Measurements from ENCODE around the gene PBX1. TPM values are rescaled to one million over a fixed set of nuclear protein-coding genes. Genes with fewer than 3 reads are reported as not detected.

Gene PBX1
- total and polyA plus RNA-seq, 4 donors = 81.7 to 118 (median 98.2) TPM

GRCh38 chr1:164861632-164862031 is 302.6 kb downstream of the PBX1 start:
- H3K27me3 ChIP-seq (ENCODE audit: control insufficient read depth, insufficient read depth, low read length) = no peaks in the 10 kb centered on the region
- H3K27ac ChIP-seq (ENCODE audit: low read depth, low read length) = no peak overlapping the region
- H3K4me3 ChIP-seq (ENCODE audit: low read depth, low read length) = no peak overlapping the region
- no peaks in the 10 kb centered on the region for H3K9me3 ChIP-seq (ENCODE audit: control insufficient read depth, insufficient read depth, low read length)
- H3K4me1 ChIP-seq (ENCODE audit: control insufficient read depth, insufficient read depth, low read length) = no peaks in the 10 kb centered on the region
- H3K36me3 ChIP-seq (ENCODE audit: control insufficient read depth, insufficient read depth, low read length) = no peaks in the 10 kb centered on the region
- no peak for DNase-seq (ENCODE audit: low read depth in 4 of 6, low spot score in 6 of 6)

GRCh38 chr1:164863056-164863455 is 304.1 kb downstream of the PBX1 start:
- no peak overlapping the region for H3K27ac ChIP-seq (ENCODE audit: low read depth, low read length)
- H3K9me3 ChIP-seq (ENCODE audit: control insufficient read depth, insufficient read depth, low read length) = no peaks in the 10 kb centered on the region
- no CpG with 5 or more reads among the region's 4 CpGs for WGBS (ENCODE audit: insufficient coverage)
- H3K4me1 ChIP-seq (ENCODE audit: control insufficient read depth, insufficient read depth, low read length) = no peaks in the 10 kb centered on the region
- H3K4me3 ChIP-seq (ENCODE audit: low read depth, low read length) = no peak overlapping the region
- no peaks in the 10 kb centered on the region for H3K27me3 ChIP-seq (ENCODE audit: control insufficient read depth, insufficient read depth, low read length)
- DNase-seq (ENCODE audit: low read depth in 4 of 6, low spot score in 6 of 6) = no peak
- no peaks in the 10 kb centered on the region for H3K36me3 ChIP-seq (ENCODE audit: control insufficient read depth, insufficient read depth, low read length)

GRCh38 chr1:164864161-164864560 is 305.2 kb downstream of the PBX1 start:
- Histone ChIP-seq H3K27ac (ENCODE audit: low read depth, low read length) (no peak overlapping the region), H3K27me3 (ENCODE audit: control insufficient read depth, insufficient read depth, low read length) (no peaks in the 10 kb centered on the region), H3K9me3 (ENCODE audit: control insufficient read depth, insufficient read depth, low read length) (no peaks in the 10 kb centered on the region), H3K4me3 (ENCODE audit: low read depth, low read length) (no peak overlapping the region), H3K4me1 (ENCODE audit: control insufficient read depth, insufficient read depth, low read length) (no peaks in the 10 kb centered on the region), H3K36me3 (ENCODE audit: control insufficient read depth, insufficient read depth, low read length) (no peaks in the 10 kb centered on the region)
- DNase-seq (ENCODE audit: low read depth in 4 of 6, low spot score in 6 of 6) = no peak
- WGBS (ENCODE audit: insufficient coverage) = 100% methylated on average over 1 of the region's 3 CpGs

GRCh38 chr1:164865385-164865784 is 306.4 kb downstream of the PBX1 start:
- H3K4me3 ChIP-seq (ENCODE audit: low read depth, low read length) = no peak overlapping the region
- DNase-seq (ENCODE audit: low read depth in 4 of 6, low spot score in 6 of 6) = no peak
- WGBS (ENCODE audit: insufficient coverage) = 80% methylated on average over 2 of the region's 4 CpGs

GRCh38 chr1:164867590-164867989 is 308.6 kb downstream of the PBX1 start:
- no peak overlapping the region for H3K4me3 ChIP-seq (ENCODE audit: low read depth, low read length)
- 94% methylated on average over 5 of the region's 8 CpGs for WGBS (ENCODE audit: insufficient coverage)
- DNase-seq (ENCODE audit: low read depth in 4 of 6, low spot score in 6 of 6) = peak in 1 of 6 donors; percentile 42

More at GRCh38 chr1:164865385-164865784, 306.4 kb downstream of the PBX1 start:
- Histone ChIP-seq H3K4me1 (ENCODE audit: control insufficient read depth, insufficient read depth, low read length) (no peaks in the 10 kb centered on the region), H3K27me3 (ENCODE audit: control insufficient read depth, insufficient read depth, low read length) (no peaks in the 10 kb centered on the region), H3K27ac (ENCODE audit: low read depth, low read length) (no peak overlapping the region), H3K9me3 (ENCODE audit: control insufficient read depth, insufficient read depth, low read length) (no peaks in the 10 kb centered on the region), H3K36me3 (ENCODE audit: control insufficient read depth, insufficient read depth, low read length) (no peaks in the 10 kb centered on the region)

GRCh38 chr1:164868990-164869389 is 310.0 kb downstream of the PBX1 start:
- no peaks in the 10 kb centered on the region for H3K27me3 ChIP-seq (ENCODE audit: control insufficient read depth, insufficient read depth, low read length)
- no peak for DNase-seq (ENCODE audit: low read depth in 4 of 6, low spot score in 6 of 6)
- WGBS (ENCODE audit: insufficient coverage) = 92% methylated on average over 4 of the region's 4 CpGs

More at GRCh38 chr1:164867590-164867989, 308.6 kb downstream of the PBX1 start:
- Histone ChIP-seq H3K9me3 (ENCODE audit: control insufficient read depth, insufficient read depth, low read length) (no peaks in the 10 kb centered on the region), H3K27me3 (ENCODE audit: control insufficient read depth, insufficient read depth, low read length) (no peaks in the 10 kb centered on the region), H3K36me3 (ENCODE audit: control insufficient read depth, insufficient read depth, low read length) (no peaks in the 10 kb centered on the region), H3K4me1 (ENCODE audit: control insufficient read depth, insufficient read depth, low read length) (no peaks in the 10 kb centered on the region), H3K27ac (ENCODE audit: low read depth, low read length) (no peak overlapping the region)

GRCh38 chr1:164875518-164875917 is 316.5 kb downstream of the PBX1 start:
- Histone ChIP-seq H3K9me3 (ENCODE audit: control insufficient read depth, insufficient read depth, low read length) (no peaks in the 10 kb centered on the region), H3K36me3 (ENCODE audit: control insufficient read depth, insufficient read depth, low read length) (no peaks in the 10 kb centered on the region), H3K4me3 (ENCODE audit: low read depth, low read length) (no peak overlapping the region), H3K27ac (ENCODE audit: low read depth, low read length) (no peak overlapping the region), H3K27me3 (ENCODE audit: control insufficient read depth, insufficient read depth, low read length) (no peaks in the 10 kb centered on the region), H3K4me1 (ENCODE audit: control insufficient read depth, insufficient read depth, low read length) (no peaks in the 10 kb centered on the region)
- no peak for DNase-seq (ENCODE audit: low read depth in 4 of 6, low spot score in 6 of 6)
- 78% methylated on average over 3 of the region's 3 CpGs for WGBS (ENCODE audit: insufficient coverage)

More at GRCh38 chr1:164868990-164869389, 310.0 kb downstream of the PBX1 start:
- Histone ChIP-seq H3K36me3 (ENCODE audit: control insufficient read depth, insufficient read depth, low read length) (no peaks in the 10 kb centered on the region), H3K9me3 (ENCODE audit: control insufficient read depth, insufficient read depth, low read length) (no peaks in the 10 kb centered on the region), H3K4me1 (ENCODE audit: control insufficient read depth, insufficient read depth, low read length) (no peaks in the 10 kb centered on the region), H3K27ac (ENCODE audit: low read depth, low read length) (no peak overlapping the region), H3K4me3 (ENCODE audit: low read depth, low read length) (no peak overlapping the region)

GRCh38 chr1:164876398-164877116 is 317.6 kb downstream of the PBX1 start:
- H3K36me3 ChIP-seq (ENCODE audit: control insufficient read depth, insufficient read depth, low read length) = no peaks in the 10 kb centered on the region
- H3K27me3 ChIP-seq (ENCODE audit: control insufficient read depth, insufficient read depth, low read length) = no peaks in the 10 kb centered on the region
- no peaks in the 10 kb centered on the region for H3K9me3 ChIP-seq (ENCODE audit: control insufficient read depth, insufficient read depth, low read length)
- DNase-seq (ENCODE audit: low read depth in 4 of 6, low spot score in 6 of 6) = peak in 1 of 6 donors; percentile 41
- H3K4me1 ChIP-seq (ENCODE audit: control insufficient read depth, insufficient read depth, low read length) = no peaks in the 10 kb centered on the region
- no peak overlapping the region for H3K4me3 ChIP-seq (ENCODE audit: low read depth, low read length)
- 56% methylated on average over 6 of the region's 12 CpGs for WGBS (ENCODE audit: insufficient coverage)
- H3K27ac ChIP-seq (ENCODE audit: low read depth, low read length) = no peak overlapping the region

- Histone ChIP-seq H3K9me3 (ENCODE audit: control insufficient read depth, insufficient read depth, low read length) (no peaks in the 10 kb centered on the region), H3K36me3 (ENCODE audit: control insufficient read depth, insufficient read depth, low read length) (no peaks in the 10 kb centered on the region), H3K4me1 (ENCODE audit: control insufficient read depth, insufficient read depth, low read length) (no peaks in the 10 kb centered on the region), H3K27ac (ENCODE audit: low read depth, low read length) (no peak overlapping the region), H3K4me3 (ENCODE audit: low read depth, low read length) (no peak overlapping the region), H3K27me3 (ENCODE audit: control insufficient read depth, insufficient read depth, low read length) (no peaks in the 10 kb centered on the region)
- 100% methylated on average over 1 of the region's 3 CpGs for WGBS (ENCODE audit: insufficient coverage)
- no peak for DNase-seq (ENCODE audit: low read depth in 4 of 6, low spot score in 6 of 6)
These were observed 321.2 kb downstream of the PBX1 start for GRCh38 chr1:164880199-164880598.

GRCh38 chr1:164880644-164881043 is 321.7 kb downstream of the PBX1 start:
- H3K27me3 ChIP-seq (ENCODE audit: control insufficient read depth, insufficient read depth, low read length) = no peaks in the 10 kb centered on the region
- no peak overlapping the region for H3K27ac ChIP-seq (ENCODE audit: low read depth, low read length)
- H3K9me3 ChIP-seq (ENCODE audit: control insufficient read depth, insufficient read depth, low read length) = no peaks in the 10 kb centered on the region
- H3K4me3 ChIP-seq (ENCODE audit: low read depth, low read length) = no peak overlapping the region
- DNase-seq (ENCODE audit: low read depth in 4 of 6, low spot score in 6 of 6) = no peak
- H3K36me3 ChIP-seq (ENCODE audit: control insufficient read depth, insufficient read depth, low read length) = no peaks in the 10 kb centered on the region
- 94% methylated on average over 2 of the region's 2 CpGs for WGBS (ENCODE audit: insufficient coverage)
- H3K4me1 ChIP-seq (ENCODE audit: control insufficient read depth, insufficient read depth, low read length) = no peaks in the 10 kb centered on the region

All from spinal cord (tissue), 10 donors.